Thyroid gland (tissue), 4 donors: Measurements from ENCODE around the gene RTTN. TPM values are rescaled to one million over a fixed set of nuclear protein-coding genes. Genes with fewer than 3 reads are reported as not detected.

Experiments used
- DNase-seq, 2 donors: peaks; one replicate each; pipeline ENCODE4 v3.0.0-alpha.2; 2019
- H3K27ac ChIP-seq, 3 donors: fragments of 200-600 bp; sonication (generic); 1 replicate in 2 of 3; 2 replicates in 1 of 3; pipeline ENCODE4 v1.5.1; 2016 to 2019; ENCODE audit warnings: mild to moderate bottlenecking in 1 of 3, moderate library complexity in 1 of 3
- H3K27me3 ChIP-seq: fragments of 200-600 bp; sonication (generic); one replicate; pipeline ENCODE4 v1.5.1; 2019
- H3K36me3 ChIP-seq, 2 donors: fragments of 200-600 bp; sonication (generic); one replicate each; pipeline ENCODE4 v1.5.1; 2016 to 2019
- H3K4me1 ChIP-seq, 2 donors: fragments of 200-600 bp; sonication (generic); one replicate each; pipeline ENCODE4 v1.5.1; 2017 to 2019
- H3K4me3 ChIP-seq, 3 donors: fragments of 200-600 bp; sonication (generic); replicated peaks in 1 of 3; 1 replicate in 2 of 3; 2 replicates in 1 of 3; pipeline ENCODE4 v1.5.1; 2016; ENCODE audit warnings: mild to moderate bottlenecking in 1 of 3
- H3K9me3 ChIP-seq: fragments of 200-600 bp; sonication (generic); one replicate; pipeline ENCODE4 v1.5.1; 2017
- POLR2A ChIP-seq, 2 donors: fragments of 450-650 bp; IDR thresholded peaks; one replicate each; pipeline ENCODE4 v1.6.1; 2017; ENCODE audit warnings: antibody characterized with exemption in 2 of 2, mild to moderate bottlenecking in 2 of 2, moderate library complexity in 1 of 2
- WGBS, 2 donors: methylation state at CpG; one replicate each; pipeline ENCODE4 v1.1.5; 2017; 5-methylcytosine and 5-hydroxymethylcytosine counted together
- intact Hi-C: fragments of 100-400 bp; cut with DNase I; formaldehyde crosslinking; loops from one replicate; pipeline ENCODE4 v1.15.1; 2023
- total RNA-seq, 4 donors: library from RNA; depleted of rRNA; stranded (reverse); fragments of >200 nt; gene quantifications; one replicate each; pipeline ENCODE4 v1.2.3, GENCODE V29; 2016
- TF ChIP-seq, protein P1 (sequence below), 6 experiments: fragments of 200-600 bp in 3 of 6; fragments of 450-650 bp in 3 of 6; sonication (generic) in 3 of 6; IDR thresholded peaks; one replicate each; pipeline ENCODE4 v1.5.1; 2016 to 2019; ENCODE audit warnings: antibody characterized with exemption in 6 of 6, mild to moderate bottlenecking in 2 of 6, inconsistent platforms in 1 of 6, moderate library complexity in 1 of 6

RTTN gene
- total RNA-seq, 4 donors from 2014 or later = 12.6 to 34.6 (median 19.3) TPM

GRCh38 chr18:70149156-70149555, 56.3 kb downstream of the RTTN start:
- no peak for DNase-seq
- 88 to 97% methylated on average over 2 of the region's 2 CpGs for WGBS, 2 donors
- intact Hi-C loops = no loop called here
- H3K9me3 ChIP-seq = no peaks in the 10 kb centered on the region
- H3K4me3 ChIP-seq = no peak overlapping the region
- no peaks in the 10 kb centered on the region for H3K27me3 ChIP-seq
- TF ChIP-seq, protein P1, sequence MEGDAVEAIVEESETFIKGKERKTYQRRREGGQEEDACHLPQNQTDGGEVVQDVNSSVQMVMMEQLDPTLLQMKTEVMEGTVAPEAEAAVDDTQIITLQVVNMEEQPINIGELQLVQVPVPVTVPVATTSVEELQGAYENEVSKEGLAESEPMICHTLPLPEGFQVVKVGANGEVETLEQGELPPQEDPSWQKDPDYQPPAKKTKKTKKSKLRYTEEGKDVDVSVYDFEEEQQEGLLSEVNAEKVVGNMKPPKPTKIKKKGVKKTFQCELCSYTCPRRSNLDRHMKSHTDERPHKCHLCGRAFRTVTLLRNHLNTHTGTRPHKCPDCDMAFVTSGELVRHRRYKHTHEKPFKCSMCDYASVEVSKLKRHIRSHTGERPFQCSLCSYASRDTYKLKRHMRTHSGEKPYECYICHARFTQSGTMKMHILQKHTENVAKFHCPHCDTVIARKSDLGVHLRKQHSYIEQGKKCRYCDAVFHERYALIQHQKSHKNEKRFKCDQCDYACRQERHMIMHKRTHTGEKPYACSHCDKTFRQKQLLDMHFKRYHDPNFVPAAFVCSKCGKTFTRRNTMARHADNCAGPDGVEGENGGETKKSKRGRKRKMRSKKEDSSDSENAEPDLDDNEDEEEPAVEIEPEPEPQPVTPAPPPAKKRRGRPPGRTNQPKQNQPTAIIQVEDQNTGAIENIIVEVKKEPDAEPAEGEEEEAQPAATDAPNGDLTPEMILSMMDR (IDR thresholded peaks at IDR 0.05) = no peak
- TF ChIP-seq POLR2A (IDR thresholded peaks at IDR 0.05) = no peak
- no peak overlapping the region for H3K27ac ChIP-seq
- peaks cover 12 to 17% of the 10 kb centered on the region in 2 donors for H3K36me3 ChIP-seq
- no peaks in the 10 kb centered on the region for H3K4me1 ChIP-seq

GRCh38 chr18:70148039-70148938, 57.2 kb downstream of the RTTN start:
- intact Hi-C loops = no loop called here

DNA sequence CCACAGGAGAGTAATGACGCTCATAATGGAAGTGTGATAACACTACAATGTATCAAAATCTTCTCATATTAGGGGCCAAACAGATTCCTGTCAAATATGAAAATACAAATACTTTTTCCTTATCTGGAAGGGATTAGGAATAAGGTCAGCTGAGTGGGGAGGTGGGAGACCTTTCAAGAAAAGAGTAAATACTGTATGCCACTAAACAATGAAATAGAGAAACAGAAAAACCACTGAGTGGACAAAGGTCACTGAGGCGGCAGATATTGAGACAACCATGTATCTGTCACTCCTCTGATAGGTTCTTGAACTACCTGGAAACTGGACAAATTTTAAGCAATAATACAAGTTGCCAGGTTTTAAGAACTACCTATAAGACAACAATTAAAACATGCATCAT, 59.3 kb downstream of the RTTN start:
- H3K27me3 ChIP-seq = no peaks in the 10 kb centered on the region
- no peak overlapping the region for H3K4me3 ChIP-seq
- no peak overlapping the region for H3K27ac ChIP-seq
- intact Hi-C loops = no loop called here
- no peak for TF ChIP-seq POLR2A (IDR thresholded peaks at IDR 0.05)
- TF ChIP-seq, protein P1 (IDR thresholded peaks at IDR 0.05) = no peak
- H3K36me3 ChIP-seq = peaks cover 12 to 17% of the 10 kb centered on the region in 2 donors
- H3K9me3 ChIP-seq = no peaks in the 10 kb centered on the region
- no peaks in the 10 kb centered on the region for H3K4me1 ChIP-seq
- no peak for DNase-seq
- WGBS, 2 donors = 94 to 95% methylated on average over 2 of the region's 2 CpGs

More at GRCh38 chr18:70148039-70148938, 57.2 kb downstream of the RTTN start:
- Histone ChIP-seq H3K9me3 (no peaks in the 10 kb centered on the region), H3K27ac (no peak overlapping the region), H3K27me3 (no peaks in the 10 kb centered on the region), H3K4me3 (no peak overlapping the region), H3K36me3 (peaks cover 12 to 17% of the 10 kb centered on the region in 2 donors), H3K4me1 (no peaks in the 10 kb centered on the region)
- 77 to 80% methylated on average over 8 of the region's 8 CpGs for WGBS, 2 donors
- DNase-seq = no peak
- TF ChIP-seq POLR2A (IDR thresholded peaks at IDR 0.05) = no peak
- TF ChIP-seq, protein P1 (IDR thresholded peaks at IDR 0.05) = no peak

GRCh38 chr18:70142001-70142400, 63.5 kb downstream of the RTTN start:
- Histone ChIP-seq H3K27me3 (no peaks in the 10 kb centered on the region), H3K36me3 (peaks cover 0 to 4% of the 10 kb centered on the region in 2 donors), H3K4me3 (no peak overlapping the region), H3K27ac (no peak overlapping the region), H3K9me3 (no peaks in the 10 kb centered on the region), H3K4me1 (no peaks in the 10 kb centered on the region)
- intact Hi-C loops = no loop called here
- WGBS, 2 donors = 97 to 98% methylated on average over 3 of the region's 3 CpGs
- TF ChIP-seq POLR2A (IDR thresholded peaks at IDR 0.05) = no peak
- TF ChIP-seq, protein P1 (IDR thresholded peaks at IDR 0.05) = no peak
- DNase-seq = no peak

- Histone ChIP-seq H3K27me3 (no peaks in the 10 kb centered on the region), H3K4me3 (no peak overlapping the region), H3K36me3 (no peaks in the 10 kb centered on the region), H3K4me1 (no peaks in the 10 kb centered on the region), H3K27ac (no peak overlapping the region), H3K9me3 (no peaks in the 10 kb centered on the region)
- intact Hi-C loops = no loop called here
- no peak for DNase-seq
- WGBS, 2 donors = 93 to 98% methylated on average over 1 of the region's 1 CpG
- TF ChIP-seq POLR2A (IDR thresholded peaks at IDR 0.05) = no peak
- TF ChIP-seq, protein P1 (IDR thresholded peaks at IDR 0.05) = no peak
Observed at GRCh38 chr18:70139138-70139537, 66.3 kb downstream of the RTTN start.
